ENCODE results near the gene SLC24A5. TPM values are rescaled to one million over a fixed set of nuclear protein-coding genes. Genes with fewer than 3 reads are reported as not detected.

SLC24A5 gene
- total RNA-seq, result not detected

GRCh38 chr15:48120745-48121144, at the start of gene SLC24A5:
TSS of gene SLC24A5 (plus strand) at chr15:48120990. CDS start at chr15:48121045, 55 bp downstream.
- no peak for DNase-seq (ENCODE audit: extremely low spot score in 2 of 2)
- Histone ChIP-seq H3K4me3 (no peak within 1 kb of the TSS), H3K36me3 (no peaks in the 10 kb centered on the region), H3K27ac (no peak within 1 kb of the TSS), H3K27me3 (no peaks in the 10 kb centered on the region), H3K9me3 (no peaks in the 10 kb centered on the region), H3K4me1 (no peaks in the 10 kb centered on the region)
- intact Hi-C loops (cut with DNase I), result no loop called here
- TF ChIP-seq, protein P1, sequence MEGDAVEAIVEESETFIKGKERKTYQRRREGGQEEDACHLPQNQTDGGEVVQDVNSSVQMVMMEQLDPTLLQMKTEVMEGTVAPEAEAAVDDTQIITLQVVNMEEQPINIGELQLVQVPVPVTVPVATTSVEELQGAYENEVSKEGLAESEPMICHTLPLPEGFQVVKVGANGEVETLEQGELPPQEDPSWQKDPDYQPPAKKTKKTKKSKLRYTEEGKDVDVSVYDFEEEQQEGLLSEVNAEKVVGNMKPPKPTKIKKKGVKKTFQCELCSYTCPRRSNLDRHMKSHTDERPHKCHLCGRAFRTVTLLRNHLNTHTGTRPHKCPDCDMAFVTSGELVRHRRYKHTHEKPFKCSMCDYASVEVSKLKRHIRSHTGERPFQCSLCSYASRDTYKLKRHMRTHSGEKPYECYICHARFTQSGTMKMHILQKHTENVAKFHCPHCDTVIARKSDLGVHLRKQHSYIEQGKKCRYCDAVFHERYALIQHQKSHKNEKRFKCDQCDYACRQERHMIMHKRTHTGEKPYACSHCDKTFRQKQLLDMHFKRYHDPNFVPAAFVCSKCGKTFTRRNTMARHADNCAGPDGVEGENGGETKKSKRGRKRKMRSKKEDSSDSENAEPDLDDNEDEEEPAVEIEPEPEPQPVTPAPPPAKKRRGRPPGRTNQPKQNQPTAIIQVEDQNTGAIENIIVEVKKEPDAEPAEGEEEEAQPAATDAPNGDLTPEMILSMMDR (IDR thresholded peaks at IDR 0.05), result no peak
- TF ChIP-seq POLR2AphosphoS5 (IDR thresholded peaks at IDR 0.05; ENCODE audit: insufficient read depth in 1 of 2, low read depth in 1 of 2) (no peak), POLR2A (IDR thresholded peaks at IDR 0.05) (no peak)

- peak in 1 of 2 donors; percentile 75 for DNase-seq (ENCODE audit: extremely low spot score in 2 of 2)
- H3K27ac ChIP-seq, result no peak overlapping the region
- H3K9me3 ChIP-seq, result no peaks in the 10 kb centered on the region
- TF ChIP-seq POLR2AphosphoS5 (IDR thresholded peaks at IDR 0.05; ENCODE audit: insufficient read depth in 1 of 2, low read depth in 1 of 2) (no peak), POLR2A (IDR thresholded peaks at IDR 0.05) (no peak)
- intact Hi-C loops (cut with DNase I), result no loop called here
- no peaks in the 10 kb centered on the region for H3K36me3 ChIP-seq
- no peaks in the 10 kb centered on the region for H3K27me3 ChIP-seq
- peaks cover 22% of the 10 kb centered on the region for H3K4me1 ChIP-seq
- no peak overlapping the region for H3K4me3 ChIP-seq
Observed at GRCh38 chr15:48072941-48073340, 47.8 kb upstream of the SLC24A5 start.

DNA sequence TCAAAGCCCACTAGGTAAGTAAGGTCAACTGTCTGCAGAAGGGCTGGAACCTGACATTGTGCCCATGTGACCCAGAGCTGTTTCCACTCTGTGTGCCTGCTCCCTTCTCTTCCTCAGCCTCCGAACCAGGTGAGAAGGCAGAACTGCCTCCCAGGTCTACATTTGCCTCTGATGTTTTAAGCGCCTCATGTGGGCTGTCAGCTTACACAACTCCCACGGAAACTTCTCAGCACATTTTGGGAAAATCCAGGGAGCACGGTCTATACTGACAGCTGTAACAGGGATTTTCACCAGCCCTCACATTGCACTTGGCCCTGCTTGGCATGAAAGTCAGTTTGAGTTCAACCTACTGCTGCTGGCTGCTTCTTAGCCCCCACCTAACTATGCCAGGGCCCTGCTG, 46.9 kb upstream of the SLC24A5 start:
- H3K27me3 ChIP-seq, result no peaks in the 10 kb centered on the region
- H3K27ac ChIP-seq, result no peak overlapping the region
- TF ChIP-seq, protein P1 (IDR thresholded peaks at IDR 0.05), result no peak
- TF ChIP-seq POLR2AphosphoS5 (IDR thresholded peaks at IDR 0.05; ENCODE audit: insufficient read depth in 1 of 2, low read depth in 1 of 2), result no peak
- TF ChIP-seq POLR2A (IDR thresholded peaks at IDR 0.05), result no peak
- intact Hi-C loops (cut with DNase I), result no loop called here
- H3K36me3 ChIP-seq, result no peaks in the 10 kb centered on the region
- H3K4me1 ChIP-seq, result peaks cover 25% of the 10 kb centered on the region
- peak in 1 of 2 donors; percentile 37 for DNase-seq (ENCODE audit: extremely low spot score in 2 of 2)
- no peaks in the 10 kb centered on the region for H3K9me3 ChIP-seq
- H3K4me3 ChIP-seq, result no peak overlapping the region

DNA sequence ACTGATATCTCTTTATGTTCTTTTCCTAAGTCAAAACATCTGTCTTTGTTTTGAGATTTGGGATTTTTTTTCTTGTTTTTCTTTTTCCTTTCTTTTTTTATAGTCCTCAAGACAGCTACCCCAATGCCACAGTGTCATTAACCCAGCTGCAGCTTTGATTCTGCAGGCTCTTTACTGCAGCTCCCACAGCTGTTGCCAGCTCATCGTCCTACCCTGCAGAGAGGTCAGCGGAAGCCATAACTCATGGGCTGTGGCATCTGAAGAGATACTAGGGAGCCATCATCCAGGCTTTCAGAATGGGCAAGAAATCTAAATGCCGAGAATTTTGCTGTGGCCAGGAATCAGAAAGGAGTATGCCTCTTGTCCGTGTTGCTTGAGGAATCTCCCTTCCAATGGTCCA, 44.3 kb upstream of the SLC24A5 start:
- peak in 1 of 2 donors; percentile 22 for DNase-seq (ENCODE audit: extremely low spot score in 2 of 2)
- Histone ChIP-seq H3K4me1 (peaks cover 25% of the 10 kb centered on the region), H3K27ac (no peak overlapping the region), H3K4me3 (no peak overlapping the region), H3K27me3 (no peaks in the 10 kb centered on the region), H3K36me3 (no peaks in the 10 kb centered on the region), H3K9me3 (no peaks in the 10 kb centered on the region)
- TF ChIP-seq, protein P1 (IDR thresholded peaks at IDR 0.05), result no peak
- TF ChIP-seq POLR2A (IDR thresholded peaks at IDR 0.05) (no peak), POLR2AphosphoS5 (IDR thresholded peaks at IDR 0.05; ENCODE audit: insufficient read depth in 1 of 2, low read depth in 1 of 2) (no peak)
- intact Hi-C loops (cut with DNase I), result no loop called here

- H3K9me3 ChIP-seq, result no peaks in the 10 kb centered on the region
- TF ChIP-seq, protein P1 (IDR thresholded peaks at IDR 0.05), result no peak
- TF ChIP-seq POLR2A (IDR thresholded peaks at IDR 0.05), result no peak
- TF ChIP-seq POLR2AphosphoS5 (IDR thresholded peaks at IDR 0.05; ENCODE audit: insufficient read depth in 1 of 2, low read depth in 1 of 2), result no peak
- intact Hi-C loops (cut with DNase I), result no loop called here
Observed at GRCh38 chr15:48077616-48078184, 43.1 kb upstream of the SLC24A5 start.

More at GRCh38 chr15:48077616-48078184, 43.1 kb upstream of the SLC24A5 start:
- Histone ChIP-seq H3K27ac (no peak overlapping the region), H3K4me3 (no peak overlapping the region), H3K4me1 (peaks cover 25% of the 10 kb centered on the region), H3K27me3 (no peaks in the 10 kb centered on the region), H3K36me3 (no peaks in the 10 kb centered on the region)
- no peak for DNase-seq (ENCODE audit: extremely low spot score in 2 of 2)

Data from vagina (tissue), 2 donors.